GM19468 (cell line): ENCODE measurements around the gene UBE2E2.
"Not testable (repeated sequence)": the region's sequence is repeated elsewhere in the genome, so short reads cannot be mapped to it uniquely, and the experiment has no call there.

Experiments
- ATAC-seq: cut with Tn5 transposase; IDR thresholded peaks from one replicate; pipeline ENCODE4 v1.9.1; 2021; ENCODE audit warnings: mild to moderate bottlenecking, moderate library complexity, moderate number of reproducible peaks; ENCODE audit not compliant: unreplicated experiment; ENCODE audit errors: extremely low read depth

UBE2E2 gene

DNA sequence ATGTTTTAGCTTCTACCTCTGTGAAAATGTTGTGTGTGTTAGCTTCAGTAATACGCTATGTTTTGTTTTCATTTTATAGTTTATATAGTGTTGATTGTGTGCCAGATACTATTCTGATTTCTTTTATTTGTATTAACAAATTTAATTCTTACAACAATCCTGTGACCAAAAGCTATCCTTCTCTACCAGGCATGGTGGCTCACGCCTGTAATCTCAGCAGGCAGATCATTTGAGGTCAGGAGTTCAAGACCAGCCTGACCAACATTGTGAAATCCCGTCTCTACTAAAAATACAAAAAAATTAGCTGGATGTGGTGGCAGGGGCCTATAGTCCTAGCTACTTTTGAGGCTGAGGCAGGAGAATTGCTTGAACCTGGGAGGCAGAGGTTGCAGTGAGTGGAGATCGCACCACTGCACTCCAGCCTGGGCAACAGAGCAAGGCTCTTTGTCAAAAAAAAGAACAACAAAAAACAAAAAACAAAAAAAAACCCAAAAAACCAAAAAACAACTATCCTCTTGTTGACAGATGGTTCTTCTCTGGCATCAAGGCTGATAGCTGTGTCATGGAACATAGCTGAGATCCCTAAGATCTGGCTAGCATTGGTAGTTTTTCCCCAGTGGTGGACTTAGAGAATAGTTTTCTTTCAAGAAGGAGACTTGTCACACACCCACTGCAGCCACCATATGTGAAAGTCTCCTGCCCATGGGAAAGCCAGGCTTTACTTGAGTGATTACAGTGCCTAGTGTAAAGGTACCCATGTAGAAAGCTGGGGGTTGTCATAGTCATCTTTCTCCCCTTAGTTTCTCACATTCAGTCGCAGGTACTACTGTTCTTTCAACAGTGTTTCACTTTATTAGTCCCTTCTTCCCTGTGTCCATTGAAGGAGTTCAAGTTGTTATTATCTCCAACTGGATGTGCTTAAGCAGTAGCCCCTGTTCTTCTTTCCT lies 116.5 kb downstream of the UBE2E2 start:
- no peak for ATAC-seq

GRCh38 chr3:23320586-23321570 lies 117.8 kb downstream of the UBE2E2 start:
- ATAC-seq, result no peak

GRCh38 chr3:23324745-23325144 lies 121.6 kb downstream of the UBE2E2 start:
- peak; percentile 56 for ATAC-seq

GRCh38 chr3:23325466-23326065 lies 122.4 kb downstream of the UBE2E2 start:
- no peak for ATAC-seq

GRCh38 chr3:23329471-23330105 lies 126.5 kb downstream of the UBE2E2 start:
- no peak for ATAC-seq

GRCh38 chr3:23330568-23330967 lies 127.4 kb downstream of the UBE2E2 start:
- no peak for ATAC-seq

DNA sequence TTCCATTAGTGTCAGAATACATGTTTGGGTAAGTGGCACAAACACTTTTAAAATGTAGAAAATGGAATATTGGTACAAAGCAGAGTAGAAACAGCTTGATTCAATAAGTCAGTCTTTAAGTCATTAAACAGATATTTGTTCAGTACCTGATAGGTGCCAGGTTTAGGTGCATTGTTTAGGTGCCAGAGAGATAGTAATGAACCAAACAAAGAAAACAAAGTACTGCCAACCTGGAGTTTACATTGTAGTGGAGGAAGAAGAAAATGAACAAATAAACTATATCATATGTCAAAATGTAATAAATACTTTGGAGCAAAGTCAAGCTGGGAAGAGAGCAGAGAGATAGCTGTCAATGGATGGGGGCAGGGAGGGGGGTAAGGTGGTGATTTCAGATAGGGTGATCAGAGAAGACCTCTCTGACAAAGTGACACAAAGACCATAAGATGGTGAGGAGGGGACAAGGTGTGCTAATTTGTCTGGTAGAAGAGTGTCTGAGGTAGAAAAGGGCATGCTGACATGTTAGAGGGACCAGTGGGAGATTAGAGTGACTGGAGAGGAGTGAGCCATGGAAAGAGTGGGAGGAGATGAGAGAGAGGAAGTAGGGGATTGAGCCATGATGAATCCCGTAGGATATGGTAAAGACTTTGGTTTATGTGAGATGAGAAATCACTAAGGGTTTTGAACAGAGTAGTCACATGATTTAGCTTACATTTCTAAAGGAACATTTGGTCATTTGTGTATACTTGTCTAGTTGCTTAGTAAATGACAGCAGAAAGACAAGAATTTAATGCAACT lies 128.2 kb downstream of the UBE2E2 start:
- ATAC-seq, result no peak

- ATAC-seq, result no peak
These were observed 130.5 kb downstream of the UBE2E2 start for GRCh38 chr3:23333633-23334032.

DNA sequence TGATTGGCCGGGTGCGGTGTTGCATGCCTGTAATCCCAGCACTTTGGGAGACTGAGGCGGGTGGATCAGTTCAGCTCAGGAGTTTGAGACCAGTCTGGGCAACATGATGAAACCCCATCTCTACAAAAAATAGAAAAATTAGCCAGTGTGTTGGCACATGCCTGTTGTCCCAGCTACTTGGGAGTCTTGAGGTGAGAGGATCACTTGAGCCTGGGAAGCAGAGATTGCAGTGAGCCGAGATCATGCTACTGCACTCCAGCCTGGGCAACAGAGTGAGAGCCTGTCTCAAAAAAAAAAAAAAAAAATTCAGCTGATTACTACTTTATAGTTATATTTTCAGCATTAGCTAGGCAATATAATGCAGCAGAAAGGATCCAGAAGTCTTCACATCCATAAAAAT lies 133.7 kb downstream of the UBE2E2 start:
- not testable (repeated sequence) for ATAC-seq

GRCh38 chr3:23341147-23341838 lies 138.2 kb downstream of the UBE2E2 start:
- no peak for ATAC-seq

DNA sequence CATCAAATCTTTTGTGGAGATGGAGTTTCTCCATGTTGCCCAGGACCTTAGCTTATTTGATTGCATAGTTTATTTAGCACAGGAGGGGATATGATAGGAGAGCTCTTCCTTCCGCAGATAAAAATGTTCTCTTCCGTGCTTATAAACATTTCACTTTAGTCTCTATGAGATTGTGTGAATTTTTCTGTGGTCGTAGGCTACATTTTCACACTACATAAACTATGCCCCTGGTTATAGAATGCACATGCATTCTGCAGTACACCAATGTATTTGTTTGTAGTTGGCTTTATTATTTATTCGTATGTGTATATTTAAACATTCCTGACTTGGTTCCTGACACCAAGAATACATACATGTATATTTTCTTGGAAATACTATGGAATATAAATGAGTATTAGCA lies 139.2 kb downstream of the UBE2E2 start:
- no peak for ATAC-seq

DNA sequence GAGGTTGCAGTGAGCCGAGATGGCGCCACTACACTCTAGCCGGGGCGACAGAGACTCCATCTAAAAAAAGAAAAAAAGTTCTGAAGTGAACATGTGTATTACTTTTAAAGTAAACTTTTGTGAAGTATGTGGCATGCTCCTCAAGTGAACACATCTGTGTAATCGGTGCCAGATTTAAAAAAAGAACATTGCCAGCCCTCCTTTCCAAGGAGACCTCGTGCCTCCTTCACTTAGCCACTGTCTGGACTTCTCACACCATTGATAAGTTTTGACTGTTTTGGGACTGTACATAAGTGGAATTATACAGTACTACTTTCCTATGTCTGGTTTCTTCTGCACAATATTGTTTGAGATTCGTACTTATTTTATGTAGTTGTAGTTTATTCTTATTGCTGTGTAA lies 140.4 kb downstream of the UBE2E2 start:
- ATAC-seq, result no peak

DNA sequence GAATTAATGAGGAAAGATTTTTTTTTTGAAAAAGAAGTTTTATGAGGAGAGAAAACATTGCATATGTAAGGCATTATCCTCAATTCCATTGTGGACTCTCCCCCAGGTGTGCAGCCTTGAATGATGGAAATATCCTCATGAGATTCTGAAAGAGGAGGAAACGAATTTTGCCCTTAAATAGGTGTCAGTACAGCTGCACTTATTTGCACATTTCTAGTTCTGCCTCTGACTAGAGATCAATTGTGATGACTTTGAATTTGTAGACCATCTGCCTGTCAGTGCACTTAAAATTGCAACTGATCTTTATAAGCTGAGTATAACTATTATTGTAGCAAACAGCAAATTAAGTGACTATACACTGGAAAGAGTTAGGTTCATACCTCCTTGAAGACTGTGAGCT lies 141.8 kb downstream of the UBE2E2 start:
- ATAC-seq, result no peak

GRCh38 chr3:23349444-23349843 lies 146.3 kb downstream of the UBE2E2 start:
- not testable (repeated sequence) for ATAC-seq

- no peak for ATAC-seq
These were observed 153.0 kb downstream of the UBE2E2 start for GRCh38 chr3:23356169-23356568.

GRCh38 chr3:23356923-23357322 lies 153.8 kb downstream of the UBE2E2 start:
- no peak for ATAC-seq

- ATAC-seq, result no peak
These were observed 156.0 kb downstream of the UBE2E2 start for GRCh38 chr3:23359116-23359515.

DNA sequence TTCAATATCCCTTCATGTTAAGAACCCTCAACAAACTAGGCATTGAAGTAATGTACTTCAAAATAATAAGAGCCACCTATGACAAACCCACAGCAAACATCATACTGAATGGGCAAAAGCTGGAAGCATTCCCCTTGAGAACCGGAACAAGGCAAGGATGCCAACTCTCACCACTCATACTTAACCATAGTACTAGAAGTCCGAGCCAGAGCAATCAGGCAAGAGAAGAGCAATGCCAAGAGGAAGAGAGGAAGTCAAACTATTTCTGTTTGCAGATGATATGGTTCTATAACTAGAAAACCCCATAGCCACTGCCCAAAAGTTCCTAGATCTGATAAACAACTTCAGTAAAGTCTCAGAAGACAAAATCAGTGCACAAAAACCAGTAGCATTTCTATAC lies 161.9 kb downstream of the UBE2E2 start:
- no peak for ATAC-seq

GRCh38 chr3:23368731-23369130 lies 165.6 kb downstream of the UBE2E2 start:
- no peak for ATAC-seq
